Measurements from ENCODE around the gene ZNF580.
A peak's percentile ranks its signal among the peaks of the same experiment; 100 is the strongest.

ZNF580 gene

DNA sequence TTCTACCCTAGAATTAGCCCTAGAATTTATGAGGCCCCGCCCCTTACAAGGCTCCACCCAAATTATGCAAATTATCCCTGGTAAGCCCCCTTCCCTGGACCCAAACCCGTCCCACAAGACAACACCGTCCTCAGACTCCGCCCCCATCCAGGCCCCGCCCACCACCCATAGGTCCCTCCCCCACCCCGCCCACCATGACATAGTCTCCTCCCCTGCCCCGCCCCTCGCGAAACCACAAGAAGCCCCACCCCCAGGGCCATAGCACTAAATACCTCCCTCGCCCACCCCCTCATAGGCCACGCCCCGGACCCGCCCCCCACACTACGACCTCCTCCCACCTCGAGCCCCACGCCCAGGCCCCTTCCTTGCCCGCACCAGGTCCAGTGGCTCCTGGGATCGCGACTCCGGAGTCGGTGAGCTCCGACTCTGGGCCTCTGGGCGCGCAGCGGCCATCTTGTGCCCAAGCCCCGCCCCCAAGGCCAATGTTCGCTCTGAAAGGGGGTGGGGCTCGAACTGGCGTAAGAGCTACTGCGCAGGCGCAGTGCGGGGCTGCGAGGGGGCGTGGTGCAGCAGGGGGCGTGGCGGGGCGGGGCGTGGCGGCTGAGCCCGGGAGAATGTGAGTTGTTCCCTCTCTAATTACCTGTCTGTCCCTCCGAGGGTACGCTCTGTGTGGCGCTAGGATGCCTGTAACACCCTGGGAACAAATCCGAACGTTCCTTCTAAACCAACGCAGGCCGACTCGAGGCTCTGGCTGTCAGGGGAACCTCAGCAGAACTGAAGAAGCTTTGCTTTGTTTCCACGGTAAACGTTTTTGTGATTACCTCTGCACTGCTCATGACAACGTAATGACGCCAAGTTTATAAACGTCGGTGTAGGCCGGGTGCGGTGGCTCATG lies 16.4 kb upstream of the ZNF580 start, which contains the start of gene ZNF784:
TSS of gene ZNF784 (minus strand) at position 458 of the 895 bp plus-strand sequence. CDS start at position 453, 5 bp downstream.
- peak; percentile 86 for DNase-seq (ENCODE audit: low read depth)

DNA sequence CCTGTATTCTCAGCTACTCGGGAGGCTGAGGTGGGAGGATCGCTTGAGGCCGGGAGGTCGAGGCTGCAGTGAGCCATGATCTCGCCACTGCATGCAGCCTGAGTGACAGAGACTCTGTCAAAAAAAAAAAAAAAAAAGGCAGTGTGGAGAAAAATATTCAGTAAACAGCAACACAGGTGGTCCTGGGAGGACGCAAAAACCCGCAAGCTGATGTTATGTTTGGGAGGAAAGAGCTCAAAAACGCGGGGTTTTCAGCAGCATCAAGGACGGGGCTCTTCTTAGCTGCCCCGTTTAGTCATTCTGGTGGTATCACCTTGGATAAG lies 15.8 kb upstream of the ZNF580 start:
- no peak for DNase-seq (ENCODE audit: low read depth)

DNA sequence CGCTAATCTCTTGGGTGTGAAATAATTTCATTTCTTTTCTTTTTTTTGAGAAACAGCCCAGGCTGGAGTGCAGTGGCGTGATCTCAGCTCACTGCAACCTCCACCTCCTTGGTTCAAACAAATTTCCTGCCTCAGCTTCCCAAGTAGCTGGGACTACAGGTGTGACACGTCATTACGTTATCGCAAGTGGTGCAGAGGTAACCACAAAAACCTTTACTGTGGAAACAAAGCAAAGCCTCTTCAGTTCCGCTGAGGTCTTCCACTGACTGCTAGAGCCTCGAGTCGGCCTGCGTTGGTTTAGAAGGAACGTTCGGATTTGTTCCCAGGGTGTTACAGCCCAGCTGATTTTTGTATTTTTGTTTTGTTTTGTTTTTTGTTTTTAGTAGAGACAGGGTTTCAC lies 14.5 kb upstream of the ZNF580 start:
- DNase-seq (ENCODE audit: low read depth), result no peak

DNA sequence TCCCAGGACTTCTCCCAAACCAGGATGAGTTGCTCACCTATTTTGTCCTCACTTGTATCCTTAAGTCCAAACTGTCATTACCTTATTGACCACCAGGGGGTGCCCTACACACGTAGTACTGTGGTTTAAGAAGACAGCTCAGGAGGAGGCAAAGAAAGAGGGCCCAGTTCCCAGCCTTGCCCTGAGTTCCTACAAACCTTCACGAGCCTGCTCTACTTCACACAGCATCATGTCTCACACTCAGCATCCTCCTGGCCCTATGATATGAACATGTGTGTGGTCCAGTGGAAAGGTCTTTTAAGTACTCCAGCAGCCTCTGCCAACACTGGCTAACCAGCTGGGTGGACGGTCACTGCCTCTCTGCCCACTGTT lies 8.4 kb upstream of the ZNF580 start:
- peak; percentile 86 for DNase-seq (ENCODE audit: low read depth)

DNA sequence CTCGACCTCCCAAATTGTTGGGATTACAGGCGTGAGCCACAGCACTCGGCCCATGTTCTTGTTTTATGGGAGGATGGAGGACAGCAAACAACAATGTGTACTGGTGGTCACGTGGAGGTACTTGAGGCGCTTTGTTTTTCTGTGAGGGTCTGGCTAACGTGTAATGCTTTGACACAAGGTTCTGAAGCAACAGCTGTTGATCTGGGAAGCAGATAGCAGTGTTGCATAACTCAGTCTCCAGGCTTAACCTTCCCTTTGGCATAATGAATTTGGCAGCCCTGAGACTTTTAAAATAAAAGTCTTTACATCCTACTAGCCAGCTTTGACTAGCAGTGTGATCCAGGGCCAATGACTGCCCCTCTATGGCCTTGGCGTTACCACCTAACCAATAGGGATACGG lies 6.9 kb upstream of the ZNF580 start:
- no peak for DNase-seq (ENCODE audit: low read depth)

DNA sequence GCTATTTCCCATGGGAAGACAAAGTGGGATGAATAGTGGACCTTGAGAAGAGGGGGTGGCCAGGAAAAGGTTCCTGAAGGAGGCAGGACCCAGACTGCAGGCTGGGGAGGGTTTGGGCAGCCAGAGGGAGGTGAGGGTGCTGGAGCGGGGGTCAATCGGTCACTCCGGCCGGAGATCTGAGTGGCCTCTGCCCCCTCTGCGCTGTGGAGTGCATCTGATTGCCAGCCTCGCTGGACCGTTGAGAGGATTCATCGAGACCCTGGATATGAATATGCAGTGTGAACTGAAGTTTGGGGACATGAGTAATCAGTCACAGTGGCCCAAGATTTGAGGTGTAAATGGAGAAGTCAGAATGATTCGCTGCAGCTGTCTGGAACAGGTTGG lies 5.5 kb upstream of the ZNF580 start:
- DNase-seq (ENCODE audit: low read depth), result no peak

- no peak for DNase-seq (ENCODE audit: low read depth)
These were observed 4.9 kb upstream of the ZNF580 start for GRCh38 chr19:55635856-55636440.

GRCh38 chr19:55636723-55637122 lies 4.1 kb upstream of the ZNF580 start:
- DNase-seq (ENCODE audit: low read depth), result no peak

GRCh38 chr19:55637534-55637933 lies 3.3 kb upstream of the ZNF580 start:
- no peak for DNase-seq (ENCODE audit: low read depth)

DNA sequence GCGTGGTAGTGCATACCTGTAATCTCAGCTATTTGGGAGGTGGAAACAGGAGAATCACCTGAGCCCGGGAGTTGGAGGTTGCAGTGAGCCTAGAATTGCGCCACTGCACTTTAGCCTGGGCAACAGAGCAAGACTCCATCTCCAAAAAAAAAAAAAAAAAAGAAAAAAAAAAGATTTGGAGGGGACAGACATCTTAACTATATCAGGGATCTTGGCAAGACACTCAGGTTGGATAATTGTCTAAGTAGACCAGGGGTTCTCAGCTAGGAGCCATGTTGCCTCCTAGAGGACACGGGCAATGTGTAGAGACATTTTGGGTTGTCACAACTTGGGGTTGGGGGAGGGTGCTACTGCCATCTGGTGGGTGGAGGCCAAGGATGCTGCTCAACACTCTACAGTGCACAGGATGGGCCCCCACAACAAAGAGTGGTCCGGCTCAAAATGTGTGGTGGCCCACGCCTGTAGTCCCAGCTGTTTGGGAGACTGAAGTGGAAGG lies 1.9 kb upstream of the ZNF580 start:
- DNase-seq (ENCODE audit: low read depth), result no peak

GRCh38 chr19:55640043-55640576 lies 692 bp upstream of the ZNF580 start:
- no peak for DNase-seq (ENCODE audit: low read depth)

DNA sequence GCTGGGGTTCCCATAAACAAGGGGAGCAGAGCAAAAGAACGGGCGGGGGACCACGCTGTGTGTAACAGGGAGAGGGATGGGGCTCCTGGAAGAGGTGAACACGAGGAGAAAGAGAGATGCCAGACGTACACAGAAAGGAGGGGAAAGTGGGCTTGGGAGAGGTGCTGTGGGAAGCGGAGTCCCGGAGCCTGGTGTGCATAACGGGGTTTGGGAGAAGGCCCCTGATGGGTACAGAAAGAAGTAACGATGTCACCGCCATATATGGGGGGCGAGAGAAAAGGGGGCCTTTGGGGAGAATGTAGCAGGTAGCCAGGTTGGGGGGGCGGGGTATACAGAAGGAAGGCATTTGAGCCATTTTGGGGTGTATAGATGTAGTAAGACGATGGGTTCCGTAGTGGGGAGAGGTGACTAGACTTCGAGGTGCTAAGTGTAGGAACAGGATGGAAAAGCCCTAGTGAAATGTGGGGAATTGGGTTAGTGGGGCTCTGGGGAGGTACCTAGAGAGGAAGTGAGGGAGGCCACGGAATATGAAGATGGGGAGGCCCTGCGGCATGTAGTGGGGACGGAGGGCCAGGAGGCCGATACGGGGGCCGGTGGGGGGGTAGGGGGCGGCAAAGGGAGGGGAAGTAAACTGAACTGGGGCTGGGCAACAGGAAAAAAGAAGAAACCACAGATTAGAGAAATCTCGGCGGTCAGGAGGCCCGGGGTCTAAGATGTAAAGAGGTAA lies 787 bp downstream of the ZNF580 start:
- no peak for DNase-seq (ENCODE audit: low read depth)

DNA sequence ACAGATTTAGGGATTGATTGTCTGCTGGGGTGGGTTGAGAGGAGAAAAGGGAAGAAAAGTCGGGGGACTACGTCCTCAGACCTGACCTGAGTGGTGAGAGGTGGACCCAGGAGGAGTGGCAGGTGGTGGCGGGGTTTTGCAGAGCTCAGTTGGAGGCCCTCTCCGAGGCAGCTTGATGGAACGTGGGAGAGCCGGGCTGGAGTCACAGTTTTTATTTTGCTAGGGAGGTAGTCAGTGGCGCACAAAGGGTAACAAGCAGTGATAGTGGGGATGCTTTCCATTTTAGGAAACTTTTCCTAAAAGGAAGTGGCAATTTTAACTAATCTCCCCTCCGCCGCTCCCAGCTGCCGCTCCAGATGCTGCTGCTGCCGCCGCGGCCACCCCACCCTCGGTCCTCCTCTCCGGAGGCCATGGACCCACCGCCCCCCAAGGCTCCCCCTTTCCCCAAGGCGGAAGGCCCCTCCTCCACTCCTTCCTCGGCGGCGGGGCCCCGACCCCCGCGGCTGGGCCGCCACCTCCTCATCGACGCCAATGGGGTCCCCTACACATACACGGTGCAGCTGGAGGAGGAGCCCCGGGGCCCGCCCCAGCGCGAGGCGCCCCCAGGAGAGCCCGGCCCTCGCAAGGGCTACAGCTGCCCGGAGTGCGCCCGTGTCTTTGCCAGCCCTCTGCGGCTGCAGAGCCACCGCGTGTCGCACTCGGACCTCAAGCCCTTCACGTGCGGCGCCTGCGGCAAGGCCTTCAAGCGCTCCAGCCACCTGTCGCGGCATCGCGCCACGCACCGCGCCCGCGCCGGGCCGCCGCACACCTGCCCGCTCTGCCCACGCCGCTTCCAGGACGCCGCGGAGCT lies 1.6 kb downstream of the ZNF580 start:
- no peak for DNase-seq (ENCODE audit: low read depth)

- DNase-seq (ENCODE audit: low read depth), result no peak
These were observed 2.4 kb downstream of the ZNF580 start, which contains the start of gene ZNF581 for GRCh38 chr19:55643003-55643886. Gene ZNF581 (plus strand): TSS chr19:55643649. CDS start chr19:55644572, 923 bp downstream.

DNA sequence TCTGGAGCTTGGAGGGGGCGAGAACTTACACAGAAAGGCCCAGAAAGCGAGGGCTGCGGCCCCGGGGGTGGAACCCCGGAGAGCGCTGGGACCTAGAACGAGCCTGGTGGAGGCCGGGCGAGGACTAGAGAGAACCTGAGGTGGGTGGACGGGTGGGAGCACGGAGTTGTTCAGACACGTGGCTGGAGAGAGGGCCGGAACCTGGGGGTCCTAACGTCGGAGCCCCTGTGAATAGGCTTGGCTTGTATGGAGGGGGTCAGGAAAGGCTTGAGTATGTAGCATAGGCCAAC lies 3.0 kb downstream of the ZNF580 start:
- DNase-seq (ENCODE audit: low read depth), result no peak

DNA sequence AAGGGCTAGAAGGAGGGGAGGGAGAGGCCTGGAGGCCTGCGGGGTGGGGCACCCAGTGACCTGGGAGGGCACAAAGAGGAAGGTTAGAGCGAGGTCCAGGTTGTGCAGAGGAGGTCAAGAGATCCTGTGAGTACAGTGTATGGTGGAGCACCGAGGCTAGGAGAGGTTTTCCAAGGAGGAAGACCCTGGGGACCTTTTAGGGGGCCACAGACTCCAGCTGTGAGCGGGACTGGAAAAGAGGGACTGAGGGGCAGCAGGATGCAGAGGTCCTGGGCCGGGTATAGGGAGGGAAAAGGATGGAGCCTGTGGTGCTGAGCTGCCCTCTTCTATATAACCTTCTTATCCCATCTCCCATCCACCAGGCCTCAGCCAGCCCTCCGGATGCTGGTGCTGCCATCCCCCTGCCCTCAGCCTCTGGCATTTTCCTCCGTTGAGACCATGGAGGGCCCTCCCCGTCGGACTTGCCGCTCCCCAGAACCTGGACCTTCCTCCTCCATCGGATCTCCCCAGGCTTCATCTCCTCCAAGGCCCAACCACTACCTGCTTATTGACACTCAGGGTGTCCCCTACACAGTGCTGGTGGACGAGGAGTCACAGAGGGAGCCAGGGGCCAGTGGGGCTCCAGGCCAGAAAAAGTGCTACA lies 3.5 kb downstream of the ZNF580 start:
- DNase-seq (ENCODE audit: low read depth), result no peak

GRCh38 chr19:55644842-55645511 lies 4.2 kb downstream of the ZNF580 start:
- no peak for DNase-seq (ENCODE audit: low read depth)

- no peak for DNase-seq (ENCODE audit: low read depth)
These were observed 4.7 kb downstream of the ZNF580 start for GRCh38 chr19:55645512-55645881.

GRCh38 chr19:55646889-55647731 lies 6.3 kb downstream of the ZNF580 start:
- DNase-seq (ENCODE audit: low read depth), result no peak

Measured in stimulated activated CD8-positive, alpha-beta memory T cell treated with anti-CD3 and anti-CD28 coated beads, Interleukin-15, amount 100 ng/mL, for 1 hour (primary cell).